Vagina (tissue), 2 donors: ENCODE data around the gene CDR2L.
"Not testable (repeated sequence)": the region's sequence is repeated elsewhere in the genome, so short reads cannot be mapped to it uniquely, and the experiment has no call there.

ENCODE experiments used
- POLR2A ChIP-seq, 2 donors: fragments of 450-650 bp; IDR thresholded peaks; one replicate each; pipeline ENCODE4 v1.6.1; 2017; ENCODE audit warnings: antibody characterized with exemption in 2 of 2, mild to moderate bottlenecking in 2 of 2, moderate library complexity in 2 of 2
- TF ChIP-seq, protein P1 (sequence below), 3 experiments: fragments of 450-650 bp in 2 of 3; fragments of 200-600 bp in 1 of 3; sonication (generic) in 1 of 3; IDR thresholded peaks; one replicate each; pipeline ENCODE4 v1.5.1; 2017 to 2019; ENCODE audit warnings: antibody characterized with exemption in 3 of 3, mild to moderate bottlenecking in 2 of 3, moderate library complexity in 2 of 3

GRCh38 chr17:75025398-75025734, 37.9 kb downstream of the CDR2L start:
- TF ChIP-seq, protein P1, sequence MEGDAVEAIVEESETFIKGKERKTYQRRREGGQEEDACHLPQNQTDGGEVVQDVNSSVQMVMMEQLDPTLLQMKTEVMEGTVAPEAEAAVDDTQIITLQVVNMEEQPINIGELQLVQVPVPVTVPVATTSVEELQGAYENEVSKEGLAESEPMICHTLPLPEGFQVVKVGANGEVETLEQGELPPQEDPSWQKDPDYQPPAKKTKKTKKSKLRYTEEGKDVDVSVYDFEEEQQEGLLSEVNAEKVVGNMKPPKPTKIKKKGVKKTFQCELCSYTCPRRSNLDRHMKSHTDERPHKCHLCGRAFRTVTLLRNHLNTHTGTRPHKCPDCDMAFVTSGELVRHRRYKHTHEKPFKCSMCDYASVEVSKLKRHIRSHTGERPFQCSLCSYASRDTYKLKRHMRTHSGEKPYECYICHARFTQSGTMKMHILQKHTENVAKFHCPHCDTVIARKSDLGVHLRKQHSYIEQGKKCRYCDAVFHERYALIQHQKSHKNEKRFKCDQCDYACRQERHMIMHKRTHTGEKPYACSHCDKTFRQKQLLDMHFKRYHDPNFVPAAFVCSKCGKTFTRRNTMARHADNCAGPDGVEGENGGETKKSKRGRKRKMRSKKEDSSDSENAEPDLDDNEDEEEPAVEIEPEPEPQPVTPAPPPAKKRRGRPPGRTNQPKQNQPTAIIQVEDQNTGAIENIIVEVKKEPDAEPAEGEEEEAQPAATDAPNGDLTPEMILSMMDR (IDR thresholded peaks at IDR 0.05) = not testable (repeated sequence)
- not testable (repeated sequence) for TF ChIP-seq POLR2A (IDR thresholded peaks at IDR 0.05)
